ENCODE results near the gene GALNT3. TPM values are rescaled to one million over a fixed set of nuclear protein-coding genes. Genes with fewer than 3 reads are reported as not detected.

Gene GALNT3
- total and polyA plus RNA-seq, 5 experiments from 2014 or later = 0.25 to 3.2 (median 1.6) TPM; not detected in 1

GRCh38 chr2:165700531-165700930, 93.5 kb downstream of the GALNT3 start:
- no peaks in the 10 kb centered on the region for H3K9me3 Mint-ChIP-seq
- ATAC-seq (no peak), DNase-seq (no peak)
- H3K27ac Mint-ChIP-seq = no peak overlapping the region
- H3K27me3 Mint-ChIP-seq = peaks cover 3 to 18% (median 8%) of the 10 kb centered on the region in 5 donors
- no peaks in the 10 kb centered on the region for H3K36me3 Mint-ChIP-seq
- no peaks in the 10 kb centered on the region for H3K4me1 Mint-ChIP-seq
- H3K4me3 Mint-ChIP-seq = no peak overlapping the region
- POLR2A ChIA-PET = no interaction called here

GRCh38 chr2:165699946-165700345, 94.1 kb downstream of the GALNT3 start:
- H3K27ac Mint-ChIP-seq = no peak overlapping the region
- POLR2A ChIA-PET = no interaction called here
- H3K9me3 Mint-ChIP-seq = no peaks in the 10 kb centered on the region
- H3K27me3 Mint-ChIP-seq = peaks cover 1 to 18% (median 8%) of the 10 kb centered on the region in 5 donors
- no peak for DNase-seq
- ATAC-seq = no peak
- no peaks in the 10 kb centered on the region for H3K36me3 Mint-ChIP-seq
- no peaks in the 10 kb centered on the region for H3K4me1 Mint-ChIP-seq
- H3K4me3 Mint-ChIP-seq = no peak overlapping the region

GRCh38 chr2:165698444-165698884, 95.6 kb downstream of the GALNT3 start:
- no peak for DNase-seq
- Mint-ChIP-seq H3K9me3 (no peaks in the 10 kb centered on the region), H3K4me3 (no peak overlapping the region), H3K4me1 (no peaks in the 10 kb centered on the region), H3K27me3 (peaks cover 1 to 16% (median 11%) of the 10 kb centered on the region in 5 donors), H3K36me3 (no peaks in the 10 kb centered on the region), H3K27ac (no peak overlapping the region)
- POLR2A ChIA-PET = no interaction called here
- no peak for ATAC-seq

GRCh38 chr2:165697748-165698443, 96.2 kb downstream of the GALNT3 start:
- no peaks in the 10 kb centered on the region for H3K9me3 Mint-ChIP-seq
- no peak overlapping the region for H3K4me3 Mint-ChIP-seq
- no peaks in the 10 kb centered on the region for H3K4me1 Mint-ChIP-seq
- no peak for ATAC-seq
- H3K27me3 Mint-ChIP-seq = peaks cover 1 to 16% (median 9%) of the 10 kb centered on the region in 5 donors
- DNase-seq = no peak
- H3K36me3 Mint-ChIP-seq = no peaks in the 10 kb centered on the region
- H3K27ac Mint-ChIP-seq = no peak overlapping the region
- POLR2A ChIA-PET = no interaction called here

Other genes starting within 250 kb of the GALNT3 start
- 10 to 100 TPM; 32.8 to 34.3 TPM for gene TTC21B, start 159.5 kb upstream of the GALNT3 start, total RNA-seq
- 1 to 10 TPM; 5.4 to 7.7 (median 7.1) TPM for gene TTC21B, start 159.5 kb upstream of the GALNT3 start, polyA plus RNA-seq

Measured in naive thymus-derived CD8-positive, alpha-beta T cell (primary cell).